ENCODE results near the gene UBC.

The UBC gene

GRCh38 chr12:124863416-124864325 is 50.8 kb downstream of the UBC start, which contains the start of gene SCARB1:
SCARB1 (minus strand) TSS chr12:124863864; CDS start chr12:124863720, 144 bp downstream.
- peak; percentile 84 for DNase-seq

GRCh38 chr12:124862768-124863415 is 51.6 kb downstream of the UBC start:
- no peak for DNase-seq

- DNase-seq = no peak
Measured at GRCh38 chr12:124861898-124862676, 52.4 kb downstream of the UBC start.

Data from fibroblast of skin of scalp (primary cell).